GM19023 (cell line): ENCODE results near the gene ARMH1.
"Not testable (repeated sequence)": the region's sequence is repeated elsewhere in the genome, so short reads cannot be mapped to it uniquely, and the experiment has no call there.

Source experiments
- ATAC-seq: cut with Tn5 transposase; IDR thresholded peaks from one replicate; pipeline ENCODE4 v1.9.1; 2021; ENCODE audit warnings: mild to moderate bottlenecking, moderate library complexity; ENCODE audit not compliant: unreplicated experiment

The ARMH1 gene

GRCh38 chr1:44720281-44720680, 45.8 kb downstream of the ARMH1 start:
- no peak for ATAC-seq

GRCh38 chr1:44721485-44722361, 47.2 kb downstream of the ARMH1 start:
- ATAC-seq: peak; percentile 72

- no peak for ATAC-seq
Observed at GRCh38 chr1:44723064-44723463, 48.5 kb downstream of the ARMH1 start.

DNA sequence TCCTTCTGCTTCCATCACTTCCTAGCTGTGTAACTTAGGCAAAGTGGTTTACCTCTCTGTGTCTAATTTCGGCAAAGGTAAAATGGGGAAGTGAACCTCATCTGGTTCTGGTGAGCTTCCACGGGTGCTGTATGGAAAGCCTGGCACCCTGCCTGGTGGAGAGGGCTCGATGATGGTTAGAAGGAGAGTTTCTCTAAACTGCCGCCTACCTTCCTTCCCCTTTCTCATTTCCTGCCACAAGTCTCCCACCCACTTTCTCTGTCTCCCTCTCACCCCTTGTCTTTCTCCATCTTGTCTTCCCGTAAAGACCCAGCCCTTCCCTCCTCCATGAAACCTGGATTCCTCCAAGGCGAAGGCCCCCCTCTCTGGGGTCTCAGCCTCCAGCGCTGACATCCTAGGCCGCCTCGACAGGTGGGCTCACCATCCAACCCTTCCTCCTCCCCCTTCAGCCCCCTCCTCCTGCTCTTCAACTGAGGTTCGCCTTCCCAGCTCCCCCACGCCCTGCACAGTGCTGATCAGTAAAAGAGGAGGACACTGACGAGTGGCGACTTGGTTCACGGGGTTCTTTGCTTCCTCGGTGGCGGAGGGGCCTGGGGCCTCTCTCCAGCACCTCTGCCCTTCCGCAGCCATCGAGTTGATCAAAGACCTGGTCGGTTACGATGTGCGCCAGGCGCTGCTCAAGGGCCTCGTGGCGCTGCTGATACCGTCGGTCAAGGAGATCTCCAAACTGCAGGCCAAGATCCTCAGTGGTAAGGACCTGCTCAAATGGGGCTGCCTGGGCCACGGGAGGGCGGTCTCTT, 49.2 kb downstream of the ARMH1 start:
- no peak for ATAC-seq

DNA sequence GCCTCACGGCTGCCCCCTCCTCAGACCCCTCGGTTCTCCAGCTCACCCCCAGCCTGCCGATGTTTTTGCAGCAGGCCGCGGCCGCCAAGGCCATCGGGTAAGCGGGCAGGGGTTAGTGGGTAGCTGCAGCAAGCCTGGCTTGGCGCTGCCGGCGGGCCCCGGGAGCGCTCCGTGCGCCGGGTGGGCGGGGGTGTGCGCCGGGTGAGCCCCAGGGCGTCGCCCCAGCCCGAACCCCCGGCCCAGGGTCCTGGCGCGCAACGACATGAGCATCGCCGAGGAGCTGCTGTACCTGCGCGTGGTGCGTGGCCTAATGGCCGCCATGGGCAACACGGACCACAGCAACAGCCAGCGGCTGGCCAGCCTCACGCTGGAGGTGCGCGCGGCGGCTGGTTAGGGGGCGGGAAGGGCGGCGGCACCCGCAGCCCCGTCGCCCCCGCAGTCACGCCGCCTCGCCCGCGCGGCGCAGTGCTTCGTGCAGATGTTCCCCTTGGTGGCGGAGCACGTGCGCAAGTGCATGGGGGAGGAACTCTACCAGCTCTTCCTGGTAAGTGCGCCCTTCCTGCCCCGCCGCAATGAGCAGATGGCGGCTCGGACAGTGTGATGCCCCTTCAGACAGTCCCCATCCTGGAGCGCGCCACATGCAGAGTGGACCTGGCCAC, 49.9 kb downstream of the ARMH1 start:
- no peak for ATAC-seq

DNA sequence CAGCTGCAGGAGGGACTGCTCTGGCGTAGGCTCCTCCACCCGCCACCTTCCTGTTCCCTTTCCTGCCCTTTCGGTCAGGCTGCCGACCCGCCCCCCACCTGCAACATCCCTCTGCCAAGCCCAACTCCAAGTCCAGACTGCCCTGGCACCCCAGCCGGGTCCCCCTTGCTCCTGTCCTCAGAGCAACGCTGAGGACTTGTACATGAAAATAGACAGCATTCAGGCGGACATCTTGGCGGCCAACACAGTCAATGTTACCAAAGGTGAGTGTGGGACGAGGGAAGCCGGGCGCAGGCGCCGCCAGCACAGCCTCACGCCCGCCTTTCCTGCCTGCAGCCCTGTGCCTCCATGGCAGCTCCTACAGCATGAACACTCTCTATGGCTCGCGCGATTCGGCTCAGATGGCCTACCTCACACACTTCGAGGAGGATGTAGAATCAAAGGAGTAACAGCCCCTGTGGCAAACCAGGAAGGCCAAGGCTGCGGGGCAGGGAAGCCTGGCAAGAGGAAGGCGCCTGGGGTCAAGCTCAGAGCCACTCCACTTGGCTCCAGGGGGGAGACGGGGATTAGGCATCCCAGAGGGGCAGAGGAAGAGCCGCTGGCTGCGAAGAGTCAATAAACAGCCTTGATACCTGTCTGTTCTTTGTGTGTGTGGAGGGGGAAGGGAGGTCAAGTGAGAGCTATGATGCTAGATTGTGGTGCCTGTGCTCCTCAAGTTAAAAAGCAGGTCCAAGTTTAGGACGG, 50.6 kb downstream of the ARMH1 start:
- no peak for ATAC-seq

GRCh38 chr1:44730741-44731512, 56.4 kb downstream of the ARMH1 start, which contains the start of gene RNU5D-1:
Gene RNU5D-1 (minus strand): TSS chr1:44731170.
- ATAC-seq: peak; percentile 53

DNA sequence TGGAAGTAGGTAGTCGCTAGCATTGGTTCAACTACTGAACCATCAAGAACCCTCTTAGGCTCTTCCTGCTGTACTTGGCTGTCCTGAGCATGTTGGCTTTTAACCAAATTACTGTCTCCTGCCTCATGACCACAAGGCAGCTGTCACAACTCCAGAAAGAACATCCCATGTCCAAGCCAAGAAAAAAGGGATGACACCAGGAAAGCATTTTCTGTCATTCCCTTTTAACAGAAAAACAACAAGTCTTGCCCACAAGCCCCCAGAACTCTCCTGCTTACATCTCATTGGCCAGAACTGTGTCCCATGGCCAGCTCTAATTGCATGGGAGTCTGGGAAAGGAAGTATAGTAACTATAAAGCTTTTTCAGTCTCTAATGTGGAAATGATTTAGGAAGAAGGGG, 58.9 kb downstream of the ARMH1 start:
- no peak for ATAC-seq

GRCh38 chr1:44733784-44734183, 59.3 kb downstream of the ARMH1 start:
- ATAC-seq: no peak

- no peak for ATAC-seq
Observed at GRCh38 chr1:44735992-44736391, 61.5 kb downstream of the ARMH1 start.

- ATAC-seq: not testable (repeated sequence)
Observed at GRCh38 chr1:44738953-44739306, 64.4 kb downstream of the ARMH1 start.

- ATAC-seq: peak; percentile 96
Observed at GRCh38 chr1:44739307-44740178, 65.0 kb downstream of the ARMH1 start, which contains the start of gene KIF2C. Gene KIF2C (plus strand): TSS chr1:44739837. CDS start chr1:44739933, 96 bp downstream.

DNA sequence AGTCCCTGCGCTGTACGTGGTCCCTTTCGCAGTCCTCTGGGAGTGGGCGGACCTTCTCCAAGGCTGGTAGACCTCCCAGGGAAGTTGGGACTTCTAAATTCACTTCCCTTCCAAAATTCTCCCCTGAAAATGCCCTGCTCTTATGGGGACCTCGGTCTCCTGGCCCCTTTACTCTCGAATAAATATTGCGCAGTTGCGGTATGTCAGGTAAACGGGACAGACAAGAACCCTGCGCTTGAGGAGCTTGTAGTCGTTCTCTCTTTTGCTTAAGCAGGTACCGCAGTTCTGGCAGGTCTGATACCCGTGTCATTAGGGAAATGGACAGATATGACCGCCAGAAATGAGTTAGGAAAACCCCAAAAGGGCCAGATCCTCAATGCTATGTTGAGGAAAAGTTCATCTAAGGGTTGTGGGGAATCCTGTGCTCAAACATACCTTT, 65.7 kb downstream of the ARMH1 start:
- ATAC-seq: no peak

- no peak for ATAC-seq
Observed at GRCh38 chr1:44743211-44743610, 68.7 kb downstream of the ARMH1 start.

- ATAC-seq: no peak
Observed at GRCh38 chr1:44747878-44748277, 73.4 kb downstream of the ARMH1 start.

- ATAC-seq: no peak
Observed at GRCh38 chr1:44757420-44757819, 82.9 kb downstream of the ARMH1 start.

DNA sequence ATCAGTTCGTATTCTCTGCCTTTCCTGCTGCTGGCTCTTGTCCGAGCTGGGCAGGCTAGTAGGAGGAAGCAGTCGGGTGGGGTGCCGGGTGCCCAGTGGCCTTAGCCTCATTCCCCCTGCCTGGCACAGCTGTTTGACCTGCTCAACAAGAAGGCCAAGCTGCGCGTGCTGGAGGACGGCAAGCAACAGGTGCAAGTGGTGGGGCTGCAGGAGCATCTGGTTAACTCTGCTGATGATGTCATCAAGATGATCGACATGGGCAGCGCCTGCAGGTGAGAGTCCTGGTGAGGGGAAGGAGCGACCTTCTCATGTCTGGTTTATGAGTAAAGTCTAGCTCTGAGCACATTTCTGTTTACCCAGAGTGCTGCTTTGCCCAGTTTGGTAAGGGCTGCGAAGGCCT, 84.6 kb downstream of the ARMH1 start:
- no peak for ATAC-seq

GRCh38 chr1:44760876-44761275, 86.4 kb downstream of the ARMH1 start:
- no peak for ATAC-seq

GRCh38 chr1:44766421-44766820, 91.9 kb downstream of the ARMH1 start:
- not testable (repeated sequence) for ATAC-seq
